ENCODE results near the gene SUPT3H. TPM values are rescaled to one million over a fixed set of nuclear protein-coding genes. Genes with fewer than 3 reads are reported as not detected.
A peak's percentile ranks its signal among the peaks of the same experiment; 100 is the strongest.

The SUPT3H gene
- total and polyA plus RNA-seq, 2 of the 13 experiments (the other 11 are each of a cell fraction or from before 2014, with no cell fraction given) = 11.9 to 36.1 TPM

DNA sequence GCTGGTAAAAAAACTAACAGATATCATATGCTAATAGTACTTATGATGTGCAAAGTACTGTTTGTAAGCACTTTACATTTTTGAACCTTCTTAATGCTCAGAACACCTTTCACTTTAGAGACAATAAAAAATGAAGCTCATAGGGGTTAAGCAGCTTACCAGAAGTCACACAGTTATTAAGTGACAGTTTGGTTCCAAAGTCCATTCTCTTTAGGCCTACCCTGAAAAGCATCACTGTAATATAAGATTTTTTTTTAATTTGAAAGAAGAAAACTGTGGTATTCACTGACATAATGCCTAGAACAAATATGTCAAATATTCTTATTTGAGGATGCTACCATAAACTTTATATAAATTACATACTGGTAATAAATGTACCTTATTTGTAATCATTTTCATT lies 177.2 kb downstream of the SUPT3H start (continued):
- TF ChIP-seq CREB1 (IDR thresholded peaks at IDR 0.05) (no peak), CREB1 (CRISPR knock-in tag; IDR thresholded peaks at IDR 0.05) (no peak)
- TF ChIP-seq, protein P1, sequence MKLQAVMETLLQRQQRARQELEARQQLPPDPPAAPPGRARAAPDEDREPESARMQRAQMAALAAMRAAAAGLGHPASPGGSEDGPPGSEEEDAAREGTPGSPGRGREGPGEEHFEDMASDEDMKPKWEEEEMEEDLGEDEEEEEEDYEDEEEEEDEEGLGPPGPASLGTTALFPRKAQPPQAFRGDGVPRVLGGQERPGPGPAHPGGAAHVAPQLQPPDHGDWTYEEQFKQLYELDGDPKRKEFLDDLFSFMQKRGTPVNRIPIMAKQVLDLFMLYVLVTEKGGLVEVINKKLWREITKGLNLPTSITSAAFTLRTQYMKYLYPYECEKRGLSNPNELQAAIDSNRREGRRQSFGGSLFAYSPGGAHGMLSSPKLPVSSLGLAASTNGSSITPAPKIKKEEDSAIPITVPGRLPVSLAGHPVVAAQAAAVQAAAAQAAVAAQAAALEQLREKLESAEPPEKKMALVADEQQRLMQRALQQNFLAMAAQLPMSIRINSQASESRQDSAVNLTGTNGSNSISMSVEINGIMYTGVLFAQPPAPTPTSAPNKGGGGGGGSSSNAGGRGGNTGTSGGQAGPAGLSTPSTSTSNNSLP (IDR thresholded peaks at IDR 0.05; ENCODE audit: low read depth, low read length) = peak; percentile 46; the same call in 1 of the 2 replicates

DNA sequence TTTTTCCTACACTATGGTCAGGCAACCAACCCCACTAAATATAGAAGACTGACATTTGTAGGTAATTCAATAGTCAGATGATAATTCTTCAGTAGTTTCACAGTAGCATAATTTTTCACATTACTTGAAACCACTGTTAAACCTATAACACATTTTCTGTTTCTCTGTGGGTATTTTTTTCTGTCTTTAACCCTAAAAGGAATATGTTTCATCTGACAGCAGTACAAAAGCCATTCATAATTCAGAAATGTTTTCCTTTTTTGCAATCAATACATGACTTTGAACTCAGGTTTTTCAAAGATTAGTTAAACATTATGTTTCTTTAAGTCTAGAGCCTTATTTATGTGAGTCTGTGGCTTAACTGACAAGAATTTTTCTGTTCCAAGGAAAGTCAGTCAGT lies 178.2 kb downstream of the SUPT3H start:
- BruUV-seq (replicated peaks) = no TSS peak
- in situ Hi-C loops (cut with HindIII; ENCODE audit: extremely low pct_ligation_motif_present, low pct_unique_long_range_greater_than_20kb) = no loop called here
- Histone ChIP-seq H4K20me1 (ENCODE audit: insufficient read depth, low read length) (no peaks in the 10 kb centered on the region), H3K4me2 (ENCODE audit: low read depth, low read length) (peak overlapping the region; percentile 64), H3K36me3 (replicated peaks in 1 of 2; ENCODE audit: control insufficient read depth in 1 of 2, insufficient read depth in 2 of 2, low read length in 2 of 2) (no peaks in the 10 kb centered on the region), H3K4me3 (replicated peaks in 1 of 3; ENCODE audit: insufficient read depth in 1 of 3, low read depth in 2 of 3, low read length in 3 of 3) (peak overlapping the region in 1 of 3 experiments; percentile 32; a peak in 1 of 6 replicates), H3K4me1 (ENCODE audit: insufficient read depth, low read length) (peaks cover 38% of the 10 kb centered on the region), H3K9ac (ENCODE audit: insufficient read depth, low read depth, low read length) (no peak overlapping the region), H2AFZ (ENCODE audit: low read length) (no peak overlapping the region), H3K27me3 (ENCODE audit: control insufficient read depth in 1 of 2, insufficient read depth in 2 of 2, low read length in 2 of 2) (no peaks in the 10 kb centered on the region), H3K79me2 (ENCODE audit: insufficient read depth, low read length) (no peaks in the 10 kb centered on the region), H3K27ac (ENCODE audit: extremely low read length, insufficient read depth, low read length) (peak overlapping the region; percentile 51), H3K9me3 (ENCODE audit: low read length) (no peaks in the 10 kb centered on the region)
- ChIA-PET CTCF (ENCODE audit: low intra/inter-chr PET ratio, low total read pairs) (no interaction called here), POLR2A (interaction anchor here (2.3 kb wide), 1 partner anchor 178 kb away, joined by 10 read pairs; the partner anchor contains the start of gene SUPT3H)
- intact Hi-C loops (cut with micrococcal nuclease; ENCODE audit: unreplicated experiment) = loop anchor here (5.0 kb wide), 2 partner anchors 157 to 178 kb away; partner anchors contain the start of gene SUPT3H
- ATAC-seq (peak; percentile 75), DNase-seq (ENCODE audit: low spot score) (peak; percentile 60), FAIRE-seq (no peak)
- no peak for TF ChIP-seq PHB2 (IDR thresholded peaks at IDR 0.05; ENCODE audit: partially characterized antibody)
- TF ChIP-seq ZNF232 (CRISPR knock-in tag; IDR thresholded peaks at IDR 0.05; ENCODE audit: borderline replicate concordance) = no peak
- TF ChIP-seq, protein P2, sequence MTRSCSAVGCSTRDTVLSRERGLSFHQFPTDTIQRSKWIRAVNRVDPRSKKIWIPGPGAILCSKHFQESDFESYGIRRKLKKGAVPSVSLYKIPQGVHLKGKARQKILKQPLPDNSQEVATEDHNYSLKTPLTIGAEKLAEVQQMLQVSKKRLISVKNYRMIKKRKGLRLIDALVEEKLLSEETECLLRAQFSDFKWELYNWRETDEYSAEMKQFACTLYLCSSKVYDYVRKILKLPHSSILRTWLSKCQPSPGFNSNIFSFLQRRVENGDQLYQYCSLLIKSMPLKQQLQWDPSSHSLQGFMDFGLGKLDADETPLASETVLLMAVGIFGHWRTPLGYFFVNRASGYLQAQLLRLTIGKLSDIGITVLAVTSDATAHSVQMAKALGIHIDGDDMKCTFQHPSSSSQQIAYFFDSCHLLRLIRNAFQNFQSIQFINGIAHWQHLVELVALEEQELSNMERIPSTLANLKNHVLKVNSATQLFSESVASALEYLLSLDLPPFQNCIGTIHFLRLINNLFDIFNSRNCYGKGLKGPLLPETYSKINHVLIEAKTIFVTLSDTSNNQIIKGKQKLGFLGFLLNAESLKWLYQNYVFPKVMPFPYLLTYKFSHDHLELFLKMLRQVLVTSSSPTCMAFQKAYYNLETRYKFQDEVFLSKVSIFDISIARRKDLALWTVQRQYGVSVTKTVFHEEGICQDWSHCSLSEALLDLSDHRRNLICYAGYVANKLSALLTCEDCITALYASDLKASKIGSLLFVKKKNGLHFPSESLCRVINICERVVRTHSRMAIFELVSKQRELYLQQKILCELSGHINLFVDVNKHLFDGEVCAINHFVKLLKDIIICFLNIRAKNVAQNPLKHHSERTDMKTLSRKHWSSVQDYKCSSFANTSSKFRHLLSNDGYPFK (CRISPR knock-in tag; IDR thresholded peaks at IDR 0.05; ENCODE audit: borderline replicate concordance) = no peak
- TF ChIP-seq, protein P3, sequence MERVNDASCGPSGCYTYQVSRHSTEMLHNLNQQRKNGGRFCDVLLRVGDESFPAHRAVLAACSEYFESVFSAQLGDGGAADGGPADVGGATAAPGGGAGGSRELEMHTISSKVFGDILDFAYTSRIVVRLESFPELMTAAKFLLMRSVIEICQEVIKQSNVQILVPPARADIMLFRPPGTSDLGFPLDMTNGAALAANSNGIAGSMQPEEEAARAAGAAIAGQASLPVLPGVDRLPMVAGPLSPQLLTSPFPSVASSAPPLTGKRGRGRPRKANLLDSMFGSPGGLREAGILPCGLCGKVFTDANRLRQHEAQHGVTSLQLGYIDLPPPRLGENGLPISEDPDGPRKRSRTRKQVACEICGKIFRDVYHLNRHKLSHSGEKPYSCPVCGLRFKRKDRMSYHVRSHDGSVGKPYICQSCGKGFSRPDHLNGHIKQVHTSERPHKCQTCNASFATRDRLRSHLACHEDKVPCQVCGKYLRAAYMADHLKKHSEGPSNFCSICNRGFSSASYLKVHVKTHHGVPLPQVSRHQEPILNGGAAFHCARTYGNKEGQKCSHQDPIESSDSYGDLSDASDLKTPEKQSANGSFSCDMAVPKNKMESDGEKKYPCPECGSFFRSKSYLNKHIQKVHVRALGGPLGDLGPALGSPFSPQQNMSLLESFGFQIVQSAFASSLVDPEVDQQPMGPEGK (CRISPR knock-in tag; IDR thresholded peaks at IDR 0.05) = no peak
- no peak for TF ChIP-seq SRSF1 (optimal IDR thresholded peaks at IDR 0.05; ENCODE audit: low read depth, low read length)
- no peak for TF ChIP-seq MTA1 (CRISPR knock-in tag; IDR thresholded peaks at IDR 0.05; ENCODE audit: borderline replicate concordance)
- TF ChIP-seq SP2 (CRISPR knock-in tag; IDR thresholded peaks at IDR 0.05) = no peak
- TF ChIP-seq ZNF24 (IDR thresholded peaks at IDR 0.05) = no peak
- TF ChIP-seq ZNF121 (CRISPR knock-in tag; IDR thresholded peaks at IDR 0.05) = no peak
- no peak for TF ChIP-seq MXI1 (IDR thresholded peaks at IDR 0.05; ENCODE audit: borderline replicate concordance, low read depth, low read length)
- no peak for TF ChIP-seq TOPORS (CRISPR knock-in tag; IDR thresholded peaks at IDR 0.05)
- TF ChIP-seq, protein P4, sequence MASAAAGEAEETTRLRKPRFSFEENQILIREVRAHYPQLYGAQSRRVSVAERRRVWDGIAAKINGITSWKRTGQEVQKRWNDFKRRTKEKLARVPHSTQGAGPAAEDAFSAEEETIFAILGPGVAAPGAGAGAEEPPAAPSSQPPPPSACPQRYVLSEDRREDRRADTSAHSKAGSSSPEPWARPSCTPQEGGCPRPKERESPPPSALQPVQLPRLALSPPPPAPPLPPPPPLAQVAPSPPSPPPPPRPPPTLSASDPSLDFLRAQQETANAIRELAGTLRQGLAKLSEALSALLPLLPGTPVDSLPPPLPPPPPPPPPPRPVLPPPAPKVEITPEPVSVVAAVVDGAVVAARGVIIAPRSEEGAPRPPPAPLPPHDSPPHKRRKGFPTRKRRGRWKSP (CRISPR knock-in tag; IDR thresholded peaks at IDR 0.05) = no peak
- no peak for TF ChIP-seq GABPA (IDR thresholded peaks at IDR 0.05; ENCODE audit: low read depth, low read length)
- TF ChIP-seq GABPA (CRISPR knock-in tag; IDR thresholded peaks at IDR 0.05; ENCODE audit: low read depth) = no peak
- no peak for TF ChIP-seq PCBP2 (optimal IDR thresholded peaks at IDR 0.05; ENCODE audit: low read depth, low read length, poor library complexity, severe bottlenecking)

Data from HepG2 (cell line).